Upper lobe of left lung (tissue), 4 donors: ENCODE results near the gene LRRIQ4.

Experiments used
- CTCF ChIP-seq, 6 experiments: fragments of 450-650 bp in 4 of 6; fragments of 200-600 bp in 2 of 6; sonication (generic) in 2 of 6; IDR thresholded peaks; one replicate each; pipeline ENCODE4 v1.5.1; 2016 to 2019; ENCODE audit warnings: antibody characterized with exemption in 6 of 6
- POLR2AphosphoS5 ChIP-seq, 2 donors: sonication (generic); formaldehyde crosslinking; IDR thresholded peaks; one replicate each; pipeline ENCODE4 v1.5.1; 2017; ENCODE audit warnings: antibody characterized with exemption in 2 of 2

GRCh38 chr3:169774186-169774585, 38.5 kb upstream of the LRRIQ4 start:
- TF ChIP-seq POLR2AphosphoS5 (IDR thresholded peaks at IDR 0.05), result no peak
- TF ChIP-seq CTCF (IDR thresholded peaks at IDR 0.05), result no peak
